OCI-LY3 (cell line): ENCODE data around the gene RIN3.

ENCODE experiments used
- H2AFZ ChIP-seq: fragments of 200-600, 300-600 bp; shearing (Covaris generic); 2 replicates; pipeline ENCODE4 v1.6.0; 2014; ENCODE audit warnings: antibody characterized with exemption, low read depth, low read length
- H3K27ac ChIP-seq: fragments of 200-600, 300-600 bp; sonication (generic); 2 replicates; pipeline ENCODE4 v1.5.1; 2014; ENCODE audit warnings: mild to moderate bottlenecking, low read length, moderate library complexity, mixed read lengths
- H3K27me3 ChIP-seq: fragments of 200-600, 300-600 bp; sonication (generic); 2 replicates; pipeline ENCODE4 v1.6.1; 2014; ENCODE audit warnings: low read depth, low read length, mixed read lengths
- H3K36me3 ChIP-seq: fragments of 200-600, 300-600 bp; sonication (generic); replicated peaks from 2 replicates; pipeline ENCODE3; 2014; ENCODE audit warnings: low read depth, low read length, mixed read lengths
- H3K4me1 ChIP-seq: fragments of 300-600, 200-600 bp; sonication (generic); 2 replicates; pipeline ENCODE4 v1.6.1; 2014; ENCODE audit warnings: low read length, mixed read lengths
- H3K4me2 ChIP-seq: fragments of 200-600, 300-600 bp; sonication (generic); 2 replicates; pipeline ENCODE4 v1.6.1; 2014; ENCODE audit warnings: low read length, mixed read lengths
- H3K4me3 ChIP-seq: fragments of 300-600, 200-600 bp; sonication (generic); 2 replicates; pipeline ENCODE4 v1.5.1; 2014; ENCODE audit warnings: antibody characterized with exemption, mild to moderate bottlenecking, low read length, moderate library complexity
- H3K79me2 ChIP-seq: fragments of 300-600, 200-600 bp; shearing (Covaris generic); 2 replicates; pipeline ENCODE4 v1.6.1; 2014; ENCODE audit warnings: mild to moderate bottlenecking, low read length, mixed read lengths
- H3K9ac ChIP-seq: fragments of 300-600, 200-600 bp; shearing (Covaris generic); 2 replicates; pipeline ENCODE4 v1.6.0; 2014; ENCODE audit warnings: mild to moderate bottlenecking, low read length, moderate library complexity
- H3K9me3 ChIP-seq: fragments of 200-600, 300-600 bp; shearing (Covaris generic); 2 replicates; pipeline ENCODE4 v1.6.1; 2014; ENCODE audit warnings: low read length, mixed read lengths; ENCODE audit not compliant: insufficient read depth
- H4K20me1 ChIP-seq: fragments of 200-600, 300-600 bp; sonication (generic); 2 replicates; pipeline ENCODE4 v1.6.1; 2016; ENCODE audit warnings: low read length, mixed read lengths; ENCODE audit not compliant: insufficient read depth
- CTCF ChIP-seq: fragments of 200-600, 300-600 bp; sonication (generic); IDR thresholded peaks from 2 replicates; pipeline ENCODE4 v1.5.1; 2014; ENCODE audit warnings: antibody characterized with exemption, low read length, low read depth
- EZH2phosphoT487 ChIP-seq: fragments of 200-600 bp; shearing (Covaris generic); IDR thresholded peaks from 2 replicates; pipeline ENCODE4 v1.6.1; 2018; ENCODE audit warnings: antibody characterized with exemption, mixed run types, low read depth

RIN3 gene

GRCh38 chr14:92575748-92576303, 62.2 kb downstream of the RIN3 start:
- no peaks in the 10 kb centered on the region for H3K27me3 ChIP-seq
- H3K9ac ChIP-seq: no peak overlapping the region
- H2AFZ ChIP-seq: no peak overlapping the region
- H3K36me3 ChIP-seq: no peaks in the 10 kb centered on the region
- no peaks in the 10 kb centered on the region for H3K9me3 ChIP-seq
- H3K79me2 ChIP-seq: no peaks in the 10 kb centered on the region
- no peaks in the 10 kb centered on the region for H4K20me1 ChIP-seq
- H3K27ac ChIP-seq: no peak overlapping the region
- no peak overlapping the region for H3K4me2 ChIP-seq
- TF ChIP-seq EZH2phosphoT487 (no peak), CTCF (no peak)
- H3K4me3 ChIP-seq: no peak overlapping the region
- peaks cover 24% of the 10 kb centered on the region for H3K4me1 ChIP-seq

GRCh38 chr14:92577321-92577742, 63.8 kb downstream of the RIN3 start:
- Histone ChIP-seq H3K4me2 (peak overlapping the region; percentile 87), H2AFZ (peak overlapping the region; percentile 55), H3K9ac (peak overlapping the region; percentile 50; the same call in 1 of the 2 replicates), H3K9me3 (no peaks in the 10 kb centered on the region), H3K79me2 (no peaks in the 10 kb centered on the region), H3K36me3 (no peaks in the 10 kb centered on the region), H3K27me3 (no peaks in the 10 kb centered on the region), H3K4me3 (peak overlapping the region; percentile 64), H3K4me1 (peaks cover 38% of the 10 kb centered on the region), H3K27ac (peak overlapping the region; percentile 60), H4K20me1 (no peaks in the 10 kb centered on the region)
- TF ChIP-seq CTCF (no peak), EZH2phosphoT487 (no peak)

GRCh38 chr14:92578511-92578910, 64.9 kb downstream of the RIN3 start:
- Histone ChIP-seq H2AFZ (no peak overlapping the region), H3K4me2 (no peak overlapping the region), H4K20me1 (no peaks in the 10 kb centered on the region), H3K27me3 (no peaks in the 10 kb centered on the region), H3K36me3 (peaks cover 4% of the 10 kb centered on the region), H3K4me1 (peaks cover 49% of the 10 kb centered on the region), H3K79me2 (no peaks in the 10 kb centered on the region), H3K27ac (no peak overlapping the region), H3K9me3 (no peaks in the 10 kb centered on the region), H3K4me3 (no peak overlapping the region), H3K9ac (no peak overlapping the region)
- TF ChIP-seq EZH2phosphoT487: no peak
- no peak for TF ChIP-seq CTCF

- H3K4me3 ChIP-seq: no peak overlapping the region
- H2AFZ ChIP-seq: no peak overlapping the region
- no peak overlapping the region for H3K27ac ChIP-seq
- no peak for TF ChIP-seq EZH2phosphoT487
- no peak for TF ChIP-seq CTCF
- H3K27me3 ChIP-seq: no peaks in the 10 kb centered on the region
- H4K20me1 ChIP-seq: no peaks in the 10 kb centered on the region
- no peaks in the 10 kb centered on the region for H3K79me2 ChIP-seq
- H3K4me2 ChIP-seq: no peak overlapping the region
- H3K9ac ChIP-seq: no peak overlapping the region
- no peaks in the 10 kb centered on the region for H3K9me3 ChIP-seq
- peaks cover 58% of the 10 kb centered on the region for H3K4me1 ChIP-seq
- H3K36me3 ChIP-seq: peaks cover 12% of the 10 kb centered on the region
Measured at GRCh38 chr14:92579244-92579936, 65.8 kb downstream of the RIN3 start.
